Osteoblast (primary cell): ENCODE measurements around the gene CD300C. TPM values are rescaled to one million over a fixed set of nuclear protein-coding genes. Genes with fewer than 3 reads are reported as not detected.

ENCODE experiments used
- DNase-seq: peaks from one replicate; pipeline ENCODE4 v3.0.0; 2011; ENCODE audit warnings: low spot score, mixed read lengths; ENCODE audit not compliant: insufficient read length; ENCODE audit errors: missing footprints
- H2AFZ ChIP-seq: 2 replicates; pipeline ENCODE4 v1.6.0; 2011; ENCODE audit warnings: mild to moderate bottlenecking, low read length
- H3K27ac ChIP-seq: 2 replicates; pipeline ENCODE4 v1.5.1; 2011; ENCODE audit warnings: mild to moderate bottlenecking, low read depth, low read length, moderate library complexity
- H3K27me3 ChIP-seq: 2 replicates; pipeline ENCODE4 v1.6.0; 2012; ENCODE audit warnings: mild to moderate bottlenecking, control low read depth, inconsistent platforms, low read length, moderate library complexity; ENCODE audit not compliant: insufficient read depth
- H3K36me3 ChIP-seq: 2 replicates; pipeline ENCODE4 v1.5.1; 2011; ENCODE audit warnings: mild to moderate bottlenecking, low read length, control low read depth, moderate library complexity; ENCODE audit not compliant: insufficient read depth
- H3K4me1 ChIP-seq: 2 replicates; pipeline ENCODE4 v1.5.1; 2011; ENCODE audit warnings: mild to moderate bottlenecking, low read length, control low read depth, moderate library complexity; ENCODE audit not compliant: insufficient read depth
- H3K4me2 ChIP-seq: 2 replicates; pipeline ENCODE4 v1.6.0; 2011; ENCODE audit warnings: mild to moderate bottlenecking, low read length; ENCODE audit not compliant: insufficient read depth
- H3K4me3 ChIP-seq: fragments of 200-600 bp; sonication (generic); 3 replicates; pipeline ENCODE4 v1.5.1; 2012; ENCODE audit warnings: mild to moderate bottlenecking, low read length, inconsistent platforms; ENCODE audit not compliant: insufficient read depth
- H3K79me2 ChIP-seq: 2 replicates; pipeline ENCODE4 v1.6.0; 2012; ENCODE audit warnings: mild to moderate bottlenecking, low read length, control low read depth, inconsistent platforms; ENCODE audit not compliant: insufficient read depth
- H3K9me3 ChIP-seq: 2 replicates; pipeline ENCODE4 v1.5.1; 2011; ENCODE audit warnings: low read depth, low read length, control low read depth
- H4K20me1 ChIP-seq: 2 replicates; pipeline ENCODE4 v1.6.0; 2012; ENCODE audit warnings: mild to moderate bottlenecking, low read length, control low read depth; ENCODE audit not compliant: insufficient read depth
- CTCF ChIP-seq: IDR thresholded peaks from 2 replicates; pipeline ENCODE4 v1.5.1; 2011; ENCODE audit warnings: mild to moderate bottlenecking, low read depth, low read length, moderate library complexity; ENCODE audit errors: extremely low read depth
- total RNA-seq: library from RNA; depleted of rRNA; stranded (reverse); fragments of >200 nt; gene quantifications from 2 replicates; pipeline ENCODE4 v1.2.3, GENCODE V29; 2012

CD300C gene
- total RNA-seq, 1 donor = not detected

- H2AFZ ChIP-seq = no peak overlapping the region
- H3K9me3 ChIP-seq = no peaks in the 10 kb centered on the region
- no peak overlapping the region for H3K27ac ChIP-seq
- no peak for TF ChIP-seq CTCF
- no peak for DNase-seq
- H3K36me3 ChIP-seq = no peaks in the 10 kb centered on the region
- peaks cover 2% of the 10 kb centered on the region for H3K27me3 ChIP-seq
- H4K20me1 ChIP-seq = no peaks in the 10 kb centered on the region
- H3K4me2 ChIP-seq = no peak overlapping the region
- no peaks in the 10 kb centered on the region for H3K79me2 ChIP-seq
- no peak overlapping the region for H3K4me3 ChIP-seq
- no peaks in the 10 kb centered on the region for H3K4me1 ChIP-seq
Measured at GRCh38 chr17:74547736-74548135, 1.8 kb upstream of the CD300C start.

GRCh38 chr17:74547264-74547663 is 1.3 kb upstream of the CD300C start:
- H3K4me1 ChIP-seq = no peaks in the 10 kb centered on the region
- no peaks in the 10 kb centered on the region for H4K20me1 ChIP-seq
- H3K36me3 ChIP-seq = no peaks in the 10 kb centered on the region
- no peaks in the 10 kb centered on the region for H3K9me3 ChIP-seq
- H3K79me2 ChIP-seq = no peaks in the 10 kb centered on the region
- no peak overlapping the region for H3K27ac ChIP-seq
- no peak overlapping the region for H2AFZ ChIP-seq
- no peaks in the 10 kb centered on the region for H3K27me3 ChIP-seq
- DNase-seq = peak; percentile 6
- no peak overlapping the region for H3K4me2 ChIP-seq
- no peak for TF ChIP-seq CTCF
- no peak overlapping the region for H3K4me3 ChIP-seq

- no peak for DNase-seq
- H3K4me3 ChIP-seq = no peak overlapping the region
- no peak overlapping the region for H2AFZ ChIP-seq
- no peak overlapping the region for H3K27ac ChIP-seq
- H3K9me3 ChIP-seq = no peaks in the 10 kb centered on the region
- no peak for TF ChIP-seq CTCF
- no peaks in the 10 kb centered on the region for H3K36me3 ChIP-seq
- H3K4me2 ChIP-seq = no peak overlapping the region
- H3K4me1 ChIP-seq = no peaks in the 10 kb centered on the region
- H4K20me1 ChIP-seq = no peaks in the 10 kb centered on the region
- no peaks in the 10 kb centered on the region for H3K79me2 ChIP-seq
- no peaks in the 10 kb centered on the region for H3K27me3 ChIP-seq
Measured at GRCh38 chr17:74546586-74546985, 671 bp upstream of the CD300C start.

GRCh38 chr17:74544991-74545842 is 698 bp downstream of the CD300C start:
- Histone ChIP-seq H3K9me3 (no peaks in the 10 kb centered on the region), H3K27me3 (no peaks in the 10 kb centered on the region), H3K27ac (no peak overlapping the region), H2AFZ (peak overlapping the region; percentile 29), H3K4me2 (no peak overlapping the region), H3K4me3 (no peak overlapping the region), H3K36me3 (no peaks in the 10 kb centered on the region), H3K4me1 (no peaks in the 10 kb centered on the region), H4K20me1 (no peaks in the 10 kb centered on the region), H3K79me2 (no peaks in the 10 kb centered on the region)
- peak; percentile 62 for DNase-seq
- no peak for TF ChIP-seq CTCF
